Activated T-cell treated with anti-CD3 and anti-CD28 coated beads, Interleukin-2, amount 50 U/mL, for 4 hours (primary cell): Measurements from ENCODE around the gene IQCK. TPM values are rescaled to one million over a fixed set of nuclear protein-coding genes. Genes with fewer than 3 reads are reported as not detected.
"Not testable (repeated sequence)": the region's sequence is repeated elsewhere in the genome, so short reads cannot be mapped to it uniquely, and the experiment has no call there.

Source experiments
- ATAC-seq, 2 donors: fragments of 200-7000 bp; cut with Tn5 transposase; one replicate each; pipeline ENCODE4 v1.10.0; 2021
- DNase-seq: peaks from one replicate; pipeline ENCODE4 v3.0.0-alpha.2; 2020
- H3K27me3 Mint-ChIP-seq: one replicate; pipeline ENCODE4 v1.8.0; 2021; ENCODE audit warnings: low read depth, mixed read lengths
- H3K36me3 Mint-ChIP-seq: one replicate; pipeline ENCODE4 v1.8.0; 2022; ENCODE audit warnings: mixed read lengths; ENCODE audit not compliant: insufficient read depth
- H3K4me1 Mint-ChIP-seq: one replicate; pipeline ENCODE4 v1.8.0; 2021; ENCODE audit warnings: low read depth, mixed read lengths
- H3K4me3 Mint-ChIP-seq: one replicate; pipeline ENCODE4 v1.8.0; 2021; ENCODE audit warnings: mild to moderate bottlenecking, moderate library complexity, mixed read lengths
- H3K9me3 Mint-ChIP-seq: one replicate; pipeline ENCODE4 v1.8.0; 2021; ENCODE audit warnings: mixed read lengths
- total RNA-seq, 3 donors: library from RNA; stranded (reverse); gene quantifications; one replicate each; pipeline ENCODE4 v1.2.1, GENCODE V29; 2021

Gene IQCK
- total RNA-seq, 3 donors from 2014 or later, result 3.2 to 5.4 (median 3.6) TPM

- H3K27me3 Mint-ChIP-seq, result no peaks in the 10 kb centered on the region
- H3K4me3 Mint-ChIP-seq, result no peak overlapping the region
- no peak for ATAC-seq
- H3K36me3 Mint-ChIP-seq, result peaks cover 3% of the 10 kb centered on the region
- H3K4me1 Mint-ChIP-seq, result no peaks in the 10 kb centered on the region
- peaks cover 15% of the 10 kb centered on the region for H3K9me3 Mint-ChIP-seq
- no peak for DNase-seq
Observed at GRCh38 chr16:19771796-19772195, 53.7 kb downstream of the IQCK start.

DNA sequence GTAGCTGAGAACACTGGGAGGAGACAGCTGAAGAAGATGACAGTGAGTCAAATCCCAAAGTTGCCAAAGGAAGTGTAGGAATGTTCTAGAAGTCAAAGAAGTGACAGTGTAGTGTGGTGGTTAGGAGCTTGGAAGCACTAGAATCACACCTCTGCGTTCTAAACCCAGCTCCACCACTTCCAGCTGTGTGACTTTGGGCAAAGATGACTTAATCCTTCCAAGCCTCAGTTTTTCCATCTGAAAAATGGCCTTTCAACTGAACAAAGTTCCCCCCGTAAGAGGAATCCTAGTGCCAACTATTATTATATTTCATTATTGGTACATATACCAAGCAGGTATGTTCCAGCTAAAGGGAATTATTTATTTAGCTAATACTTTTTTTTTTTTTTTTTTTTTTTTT is 56.0 kb downstream of the IQCK start:
- ATAC-seq (no peak), DNase-seq (no peak)
- no peak overlapping the region for H3K4me3 Mint-ChIP-seq
- no peaks in the 10 kb centered on the region for H3K36me3 Mint-ChIP-seq
- peaks cover 9% of the 10 kb centered on the region for H3K9me3 Mint-ChIP-seq
- no peaks in the 10 kb centered on the region for H3K27me3 Mint-ChIP-seq
- no peaks in the 10 kb centered on the region for H3K4me1 Mint-ChIP-seq

DNA sequence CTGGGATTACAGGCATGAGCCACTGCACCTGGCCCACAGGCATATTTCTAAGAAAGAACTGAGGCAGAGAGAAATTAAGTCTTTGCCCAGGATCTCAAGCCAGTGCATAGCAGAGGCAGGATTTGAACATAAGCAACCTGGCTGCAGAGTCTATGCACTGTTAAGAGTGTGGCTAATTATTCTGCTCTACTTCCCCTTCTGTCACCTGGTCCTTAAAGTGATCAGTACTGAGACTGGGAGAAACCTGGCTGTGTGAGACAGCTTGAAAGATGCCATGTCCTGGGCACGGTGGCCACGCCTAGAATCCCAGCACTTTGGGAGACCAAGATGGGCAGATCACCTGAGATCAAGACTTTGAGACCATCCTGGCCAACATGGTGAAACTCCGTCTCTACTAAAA is 58.1 kb downstream of the IQCK start:
- no peak for DNase-seq
- Mint-ChIP-seq H3K36me3 (no peaks in the 10 kb centered on the region), H3K9me3 (no peaks in the 10 kb centered on the region), H3K4me3 (no peak overlapping the region), H3K4me1 (no peaks in the 10 kb centered on the region), H3K27me3 (no peaks in the 10 kb centered on the region)
- ATAC-seq, result no peak

DNA sequence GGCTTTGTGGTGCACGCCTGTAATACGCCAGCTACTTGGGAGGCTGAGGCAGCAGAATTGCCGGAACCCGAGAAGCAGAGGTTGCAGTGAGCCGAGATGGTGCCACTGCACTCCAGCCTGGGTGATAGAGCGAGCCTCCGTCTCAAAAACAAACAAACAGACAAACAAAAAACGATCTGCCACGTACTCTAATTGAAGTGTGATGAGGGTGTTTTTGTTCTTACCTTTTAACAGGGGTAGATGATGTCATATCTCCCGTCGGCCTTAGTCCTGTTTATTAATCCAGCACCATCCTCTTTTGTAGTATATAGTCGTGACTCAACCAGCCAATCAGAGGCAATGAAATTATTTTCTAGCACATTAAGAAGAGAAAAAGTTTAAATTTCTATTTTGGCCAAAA is 58.5 kb downstream of the IQCK start:
- no peaks in the 10 kb centered on the region for H3K36me3 Mint-ChIP-seq
- no peaks in the 10 kb centered on the region for H3K27me3 Mint-ChIP-seq
- H3K9me3 Mint-ChIP-seq, result no peaks in the 10 kb centered on the region
- H3K4me3 Mint-ChIP-seq, result no peak overlapping the region
- ATAC-seq (no peak), DNase-seq (no peak)
- no peaks in the 10 kb centered on the region for H3K4me1 Mint-ChIP-seq

DNA sequence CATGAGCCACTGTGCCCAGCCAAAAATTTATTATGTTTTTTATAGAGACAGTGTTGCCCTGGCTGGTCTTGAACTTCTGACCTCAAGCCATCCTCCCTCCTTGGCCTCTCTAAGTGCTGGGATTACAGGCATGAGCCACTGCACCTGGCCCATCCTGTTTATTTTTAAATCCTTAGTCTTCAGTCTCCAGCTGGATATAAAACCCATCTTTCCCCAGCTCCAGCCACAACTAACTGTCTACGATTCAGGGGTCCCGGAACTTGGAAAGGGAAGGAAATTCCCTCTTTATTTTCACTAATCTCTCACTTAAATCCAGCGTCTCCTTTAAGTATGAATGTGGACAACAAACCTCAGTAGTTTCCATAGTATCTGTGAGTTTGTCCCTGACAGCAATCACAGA is 62.2 kb downstream of the IQCK start:
- ATAC-seq, result no peak

GRCh38 chr16:19781226-19781625 is 63.2 kb downstream of the IQCK start:
- no peak for ATAC-seq
- DNase-seq, result no peak

More for the DNA sequence above, 62.2 kb downstream of the IQCK start:
- Mint-ChIP-seq H3K4me3 (no peak overlapping the region), H3K4me1 (no peaks in the 10 kb centered on the region), H3K27me3 (no peaks in the 10 kb centered on the region), H3K9me3 (no peaks in the 10 kb centered on the region), H3K36me3 (no peaks in the 10 kb centered on the region)
- DNase-seq, result no peak

GRCh38 chr16:19783363-19784182 is 65.5 kb downstream of the IQCK start:
- no peaks in the 10 kb centered on the region for H3K4me1 Mint-ChIP-seq
- no peaks in the 10 kb centered on the region for H3K27me3 Mint-ChIP-seq
- H3K36me3 Mint-ChIP-seq, result no peaks in the 10 kb centered on the region
- ATAC-seq (no peak), DNase-seq (no peak)
- no peaks in the 10 kb centered on the region for H3K9me3 Mint-ChIP-seq
- H3K4me3 Mint-ChIP-seq, result no peak overlapping the region

More at GRCh38 chr16:19781226-19781625, 63.2 kb downstream of the IQCK start:
- Mint-ChIP-seq H3K36me3 (no peaks in the 10 kb centered on the region), H3K4me3 (no peak overlapping the region), H3K27me3 (no peaks in the 10 kb centered on the region), H3K4me1 (no peaks in the 10 kb centered on the region), H3K9me3 (no peaks in the 10 kb centered on the region)

DNA sequence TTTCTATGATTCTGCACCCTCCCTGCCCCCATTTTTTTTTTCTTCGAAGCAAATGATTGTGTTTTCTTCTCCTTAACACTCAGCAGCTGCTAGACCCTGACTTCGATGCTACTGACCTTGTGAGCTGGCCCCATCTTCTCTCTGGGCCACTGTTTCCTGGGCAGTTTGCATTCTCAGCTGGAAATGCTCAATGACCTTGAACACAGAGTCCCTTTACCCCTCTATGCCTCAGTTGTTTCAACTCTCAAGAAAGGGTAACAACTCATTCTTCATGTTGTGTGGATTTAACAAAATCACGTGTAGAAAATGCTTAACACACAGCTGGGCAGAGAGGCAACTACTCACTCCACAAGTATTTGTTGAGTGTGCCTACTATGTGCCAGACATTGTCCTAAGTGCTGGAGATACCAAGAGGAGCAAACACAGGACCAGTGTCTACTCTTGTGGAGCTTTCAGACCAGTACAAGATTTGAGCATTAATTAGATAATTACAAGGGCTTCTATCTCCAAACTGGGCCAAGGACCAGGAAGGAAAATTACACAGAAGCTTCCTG is 66.2 kb downstream of the IQCK start:
- no peaks in the 10 kb centered on the region for H3K4me1 Mint-ChIP-seq
- no peaks in the 10 kb centered on the region for H3K27me3 Mint-ChIP-seq
- H3K4me3 Mint-ChIP-seq, result no peak overlapping the region
- no peaks in the 10 kb centered on the region for H3K36me3 Mint-ChIP-seq
- ATAC-seq (no peak), DNase-seq (no peak)
- no peaks in the 10 kb centered on the region for H3K9me3 Mint-ChIP-seq

DNA sequence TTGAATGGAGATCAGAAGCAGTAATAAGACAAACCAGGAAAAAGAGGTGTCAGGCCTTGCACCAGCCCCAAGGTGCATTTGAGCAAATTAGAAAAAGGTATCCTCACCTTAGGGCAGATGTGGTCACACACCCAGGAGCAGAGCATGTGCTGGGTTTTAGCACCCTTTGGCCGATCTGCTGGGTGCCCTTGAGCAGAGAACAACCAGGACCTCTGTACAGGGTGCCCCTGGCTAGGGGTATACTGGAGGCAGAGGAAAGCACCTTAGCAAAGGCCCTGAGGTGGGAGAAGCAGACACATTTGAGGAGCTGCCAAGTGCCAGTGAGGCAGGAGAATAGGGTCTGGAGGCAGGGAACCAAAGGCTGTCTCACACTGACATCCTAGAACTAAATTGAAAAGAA is 67.0 kb downstream of the IQCK start:
- H3K27me3 Mint-ChIP-seq, result no peaks in the 10 kb centered on the region
- H3K4me3 Mint-ChIP-seq, result no peak overlapping the region
- H3K4me1 Mint-ChIP-seq, result no peaks in the 10 kb centered on the region
- H3K9me3 Mint-ChIP-seq, result no peaks in the 10 kb centered on the region
- H3K36me3 Mint-ChIP-seq, result no peaks in the 10 kb centered on the region
- ATAC-seq, result no peak
- no peak for DNase-seq

DNA sequence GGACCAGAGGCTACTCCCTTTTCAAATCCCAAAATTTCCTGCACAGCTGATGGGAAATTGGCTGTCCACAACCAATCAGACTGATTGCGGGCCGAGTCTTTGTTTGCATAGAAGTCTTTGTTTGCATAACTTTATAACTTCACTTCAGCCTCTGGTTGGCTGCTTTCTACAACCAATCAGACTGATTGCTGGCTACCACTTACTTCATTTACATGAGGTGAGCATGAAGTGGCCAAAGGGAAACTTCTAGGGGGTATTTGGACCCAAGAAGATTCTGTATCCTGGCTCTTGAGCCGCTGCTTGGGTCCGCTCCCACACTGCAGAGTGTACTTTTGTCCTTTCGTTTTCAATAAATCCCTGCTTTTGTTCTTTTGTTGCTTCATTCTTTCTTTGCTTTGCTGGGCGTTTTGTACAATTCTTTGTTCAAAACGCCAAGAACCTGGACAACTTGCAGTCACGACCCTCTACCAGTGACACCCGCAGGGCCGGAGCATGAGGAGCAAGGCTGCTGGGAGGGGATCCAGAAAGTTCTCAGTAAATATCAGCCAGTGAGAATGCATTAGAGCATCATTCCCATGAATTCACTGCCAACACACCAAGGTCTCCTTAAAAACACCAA is 67.5 kb downstream of the IQCK start:
- no peak for DNase-seq
- H3K4me1 Mint-ChIP-seq, result no peaks in the 10 kb centered on the region
- H3K36me3 Mint-ChIP-seq, result no peaks in the 10 kb centered on the region
- no peaks in the 10 kb centered on the region for H3K9me3 Mint-ChIP-seq
- ATAC-seq, result no peak
- no peaks in the 10 kb centered on the region for H3K27me3 Mint-ChIP-seq
- no peak overlapping the region for H3K4me3 Mint-ChIP-seq

GRCh38 chr16:19801369-19801768 is 83.3 kb downstream of the IQCK start:
- not testable (repeated sequence) for H3K4me3 Mint-ChIP-seq, H3K27me3 Mint-ChIP-seq, H3K36me3 Mint-ChIP-seq, ATAC-seq, DNase-seq
- Mint-ChIP-seq H3K4me1 (peaks cover 14% of the 10 kb centered on the region), H3K9me3 (peaks cover 11% of the 10 kb centered on the region)

- H3K9me3 Mint-ChIP-seq, result peaks cover 11% of the 10 kb centered on the region
- ATAC-seq, H3K4me3 Mint-ChIP-seq, H3K27me3 Mint-ChIP-seq, DNase-seq, H3K36me3 Mint-ChIP-seq: not testable (repeated sequence)
- peaks cover 14% of the 10 kb centered on the region for H3K4me1 Mint-ChIP-seq
Observed at GRCh38 chr16:19801824-19802223, 83.8 kb downstream of the IQCK start.

DNA sequence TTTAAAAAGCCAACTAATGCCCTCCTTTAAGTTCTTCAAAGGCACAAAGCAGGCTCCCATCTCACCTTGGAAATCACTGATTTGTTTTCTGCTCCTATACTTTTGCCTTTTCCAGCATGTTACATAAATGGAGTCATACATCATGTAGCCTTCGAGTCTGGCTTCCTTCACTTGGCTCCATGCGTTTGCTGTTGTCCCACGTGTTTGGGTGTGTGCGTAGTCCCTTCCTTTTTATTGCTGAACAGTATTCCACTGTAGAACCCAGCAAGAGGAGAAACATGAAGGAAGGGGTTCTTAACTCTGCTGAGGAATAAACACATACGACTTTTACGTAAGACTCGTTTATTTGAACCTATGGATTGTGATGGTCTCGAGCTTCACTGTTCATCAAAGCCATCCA is 84.5 kb downstream of the IQCK start:
- H3K9me3 Mint-ChIP-seq, result peaks cover 11% of the 10 kb centered on the region
- no peak for DNase-seq
- no peak overlapping the region for H3K4me3 Mint-ChIP-seq
- no peaks in the 10 kb centered on the region for H3K36me3 Mint-ChIP-seq
- no peak for ATAC-seq
- H3K27me3 Mint-ChIP-seq, result no peaks in the 10 kb centered on the region
- H3K4me1 Mint-ChIP-seq, result peaks cover 14% of the 10 kb centered on the region

DNA sequence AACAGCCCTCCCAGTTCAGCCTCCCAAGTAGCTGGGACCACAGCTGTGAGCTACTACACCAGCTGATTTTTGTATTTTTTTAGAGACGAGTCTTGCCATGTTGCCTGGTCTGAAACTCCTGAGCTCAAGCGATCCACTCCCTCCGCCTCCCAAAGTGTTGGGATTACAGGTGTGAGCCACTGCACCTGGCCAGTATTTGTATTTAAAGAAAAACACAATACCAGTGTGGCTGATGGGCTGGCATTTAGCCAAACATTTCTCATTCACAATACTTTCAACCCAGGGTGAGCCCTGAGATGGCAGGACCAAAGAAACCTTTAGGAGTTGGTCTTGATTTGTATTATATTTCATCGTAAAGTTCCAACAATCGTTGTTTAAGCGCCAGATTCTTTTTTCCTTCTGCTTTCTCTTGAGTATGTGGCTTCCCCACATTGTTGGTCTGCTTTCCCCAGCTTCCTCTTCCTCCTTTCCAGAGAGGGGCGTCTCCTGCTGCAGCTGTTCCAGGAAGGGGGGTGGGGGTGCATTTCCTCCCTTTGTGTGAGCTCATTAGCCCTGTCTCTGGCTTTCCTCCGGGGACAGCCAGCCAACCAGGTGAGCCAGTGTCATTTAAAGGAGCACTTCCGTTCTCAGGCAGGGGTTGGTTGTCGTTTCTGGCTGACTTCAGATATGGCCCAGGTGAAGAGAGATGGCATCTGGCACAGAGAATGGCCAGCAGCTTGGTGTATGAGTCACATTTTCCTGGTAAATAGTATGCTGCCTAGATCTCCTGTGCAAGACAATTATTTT is 86.7 kb downstream of the IQCK start:
- Mint-ChIP-seq H3K36me3 (no peaks in the 10 kb centered on the region), H3K4me1 (peaks cover 19% of the 10 kb centered on the region), H3K9me3 (peaks cover 11% of the 10 kb centered on the region), H3K4me3 (peak overlapping the region; percentile 20), H3K27me3 (no peaks in the 10 kb centered on the region)
- ATAC-seq (peak in 1 of 2 donors; percentile 53), DNase-seq (peak; percentile 11)
